IMR-90 (cell line): ENCODE results near the gene RPTOR. TPM values are rescaled to one million over a fixed set of nuclear protein-coding genes. Genes with fewer than 3 reads are reported as not detected.

Experiments
- ATAC-seq: fragments of 200-7000 bp; cut with Tn5 transposase; 2 replicates; pipeline ENCODE4 v1.9.1; 2020; ENCODE audit warnings: low read depth, mild to moderate bottlenecking, moderate library complexity
- BruUV-seq: library from RNA; stranded (reverse); fragments of 400-500 nt; replicated peaks from 2 replicates; lab custom pipeline; 2021; lab: Mats Ljungman, UMichigan
- CTCF ChIA-PET: fragments of 300-600 bp; formaldehyde crosslinking; extraction: SDS; loops from one replicate; lab custom pipeline; 2021; ENCODE audit warnings: antibody characterized with exemption; lab: Yijun Ruan, JAX
- POLR2A ChIA-PET: fragments of 300-600 bp; sonication (Branson Sonifier 250); formaldehyde crosslinking; loops from one replicate; lab custom pipeline; 2022; ENCODE audit warnings: antibody characterized with exemption; ENCODE audit not compliant: unreplicated experiment; lab: Charles Lee
- DNase-seq: peaks from one replicate; pipeline ENCODE4 v3.0.0; 2013
- H2AFZ ChIP-seq: replicated peaks from 2 replicates; pipeline ENCODE3; 2013; ENCODE audit warnings: low read length, mild to moderate bottlenecking; ENCODE audit not compliant: poor library complexity
- H2AK5ac ChIP-seq: 2 replicates; pipeline ENCODE4 v1.6.1; 2013; ENCODE audit warnings: low read depth, low read length, inconsistent platforms
- H2AK9ac ChIP-seq: replicated peaks from 2 replicates; pipeline ENCODE3; 2013; ENCODE audit warnings: mild to moderate bottlenecking, low read depth, low read length, moderate library complexity; ENCODE audit not compliant: poor library complexity
- H2BK120ac ChIP-seq: 2 replicates; pipeline ENCODE4 v1.6.1; 2013; ENCODE audit warnings: low read depth, low read length, inconsistent platforms
- H2BK15ac ChIP-seq: 3 replicates; pipeline ENCODE4 v1.6.1; 2013; ENCODE audit warnings: low read depth, low read length, inconsistent platforms
- H2BK20ac ChIP-seq: 2 replicates; pipeline ENCODE4 v1.6.1; 2013; ENCODE audit warnings: low read depth, mild to moderate bottlenecking, inconsistent platforms, low read length, moderate library complexity
- H2BK5ac ChIP-seq: 2 replicates; pipeline ENCODE4 v1.6.1; 2013; ENCODE audit warnings: mild to moderate bottlenecking, low read depth, low read length, inconsistent platforms; ENCODE audit not compliant: poor library complexity, severe bottlenecking
- H3K14ac ChIP-seq: replicated peaks from 2 replicates; pipeline ENCODE4 v1.6.1; 2013; ENCODE audit warnings: low read depth, low read length, inconsistent platforms
- H3K18ac ChIP-seq: 2 replicates; pipeline ENCODE4 v1.6.1; 2013; ENCODE audit warnings: low read depth, low read length, control low read depth
- H3K23ac ChIP-seq: 2 replicates; pipeline ENCODE4 v1.6.1; 2013; ENCODE audit warnings: low read depth, low read length, inconsistent platforms
- H3K27ac ChIP-seq: 2 replicates; pipeline ENCODE4 v1.5.1; 2013; ENCODE audit warnings: mild to moderate bottlenecking, control low read depth, low read length; ENCODE audit not compliant: insufficient read depth
- H3K27me3 ChIP-seq: 2 replicates; pipeline ENCODE4 v1.6.1; 2013; ENCODE audit warnings: low read length; ENCODE audit not compliant: control insufficient read depth, insufficient read depth
- H3K36me3 ChIP-seq: 2 replicates; pipeline ENCODE4 v1.6.1; 2013; ENCODE audit warnings: low read length, mixed read lengths; ENCODE audit not compliant: control insufficient read depth, insufficient read depth
- H3K4ac ChIP-seq: 2 replicates; pipeline ENCODE4 v1.6.1; 2013; ENCODE audit warnings: low read depth, low read length, inconsistent platforms
- H3K4me1 ChIP-seq: 2 replicates; pipeline ENCODE4 v1.6.1; 2013; ENCODE audit warnings: low read length, mixed read lengths; ENCODE audit not compliant: control insufficient read depth, insufficient read depth
- H3K4me2 ChIP-seq: 2 replicates; pipeline ENCODE4 v1.6.1; 2013; ENCODE audit warnings: low read depth, mild to moderate bottlenecking, control low read depth, low read length, moderate library complexity
- H3K4me3 ChIP-seq: 2 replicates; pipeline ENCODE4 v1.5.1; 2013; ENCODE audit warnings: low read depth, mild to moderate bottlenecking, control low read depth, low read length, moderate library complexity; ENCODE audit not compliant: insufficient read depth
- H3K56ac ChIP-seq: 2 replicates; pipeline ENCODE4 v1.6.1; 2013; ENCODE audit warnings: low read length, inconsistent platforms; ENCODE audit not compliant: insufficient read depth; ENCODE audit errors: extremely low read depth
- H3K79me1 ChIP-seq, 2 experiments: 2 replicates each; pipeline ENCODE4 v1.6.1; 2013; ENCODE audit warnings: low read length in 2 of 2, inconsistent platforms in 1 of 2, low read depth in 1 of 2
- H3K9ac ChIP-seq: 2 replicates; pipeline ENCODE4 v1.6.1; 2013; ENCODE audit warnings: low read depth, low read length, control low read depth
- H3K9me1 ChIP-seq: 2 replicates; pipeline ENCODE4 v1.6.1; 2013; ENCODE audit warnings: low read length, inconsistent platforms; ENCODE audit not compliant: insufficient read depth
- H3K9me3 ChIP-seq: 2 replicates; pipeline ENCODE4 v1.6.1; 2013; ENCODE audit warnings: low read length; ENCODE audit not compliant: control insufficient read depth, insufficient read depth
- H4K20me1 ChIP-seq: 2 replicates; pipeline ENCODE4 v1.6.1; 2013; ENCODE audit warnings: low read length, inconsistent platforms; ENCODE audit not compliant: insufficient read depth
- H4K5ac ChIP-seq: 2 replicates; pipeline ENCODE4 v1.6.1; 2013; ENCODE audit warnings: mild to moderate bottlenecking, low read depth, low read length, control low read depth
- H4K8ac ChIP-seq, 2 experiments: 2 replicates each; pipeline ENCODE4 v1.6.1; 2013; ENCODE audit warnings: low read depth in 2 of 2, low read length in 2 of 2, control low read depth in 1 of 2, inconsistent platforms in 1 of 2
- H4K91ac ChIP-seq: 2 replicates; pipeline ENCODE4 v1.6.1; 2013; ENCODE audit warnings: low read depth, low read length, inconsistent platforms; ENCODE audit not compliant: insufficient read depth
- NFE2L2 ChIP-seq: fragments of 150-350 bp; IDR thresholded peaks from 2 replicates; pipeline ENCODE4 v1.6.1; 2016; ENCODE audit warnings: low read depth, mild to moderate bottlenecking, low read length
- RFX5 ChIP-seq: IDR thresholded peaks from 2 replicates; pipeline ENCODE4 v1.8.0; 2012; ENCODE audit warnings: low read depth, mild to moderate bottlenecking, low read length, moderate library complexity
- WGBS, 2 experiments: methylation state at CpG; one replicate each; pipeline versions ENCODE4 v1.1.5 to v1.1.7; 2013; ENCODE audit warnings: missing lambda C conversion rate in 2 of 2; ENCODE audit not compliant: insufficient read length in 1 of 2; ENCODE audit errors: extremely low coverage in 2 of 2; 5-methylcytosine and 5-hydroxymethylcytosine counted together
- dilution Hi-C: fragments of 300-500 bp; cut with HindIII; formaldehyde crosslinking; loops from one replicate; pipeline ENCODE4 v1.14.3; 2018; ENCODE audit warnings: low sequenced_read_pairs; ENCODE audit not compliant: unreplicated experiment
- in situ Hi-C: fragments of 300-500 bp; cut with MboI; formaldehyde crosslinking; loops from 3 replicates; pipeline ENCODE4 v1.14.3; 2019; ENCODE audit warnings: low sequenced_read_pairs, inconsistent platforms, mixed read lengths
- intact Hi-C: fragments of 100-400 bp; cut with micrococcal nuclease; formaldehyde crosslinking; loops from 2 replicates; pipeline ENCODE4 v1.10.0; 2022
- polyA plus RNA-seq, 3 experiments: library from polyadenylated mRNA; depleted of rRNA; stranded (reverse); fragments of >200 nt; gene quantifications; 2 replicates each; pipeline ENCODE4 v1.2.3, GENCODE V29; 2012; ENCODE audit warnings: low replicate concordance in 1 of 3
- total RNA-seq: library from RNA; depleted of rRNA; stranded (reverse); fragments of >200 nt; gene quantifications from 2 replicates; pipeline ENCODE4 v1.2.3, GENCODE V29; 2012

RPTOR gene
- total and polyA plus RNA-seq, 2 of the 4 experiments (the other 2 are of a cell fraction): 10.8 to 14.7 TPM

GRCh38 chr17:80777274-80777673 lies 232.6 kb downstream of the RPTOR start:
- no TSS peak for BruUV-seq
- no peak for ATAC-seq

More at GRCh38 chr17:80777274-80777673, 232.6 kb downstream of the RPTOR start:
- no peak for DNase-seq
- no peaks in the 10 kb centered on the region for H3K9me3 ChIP-seq
- intact Hi-C loops (no loop called here), in situ Hi-C loops (no loop called here), dilution Hi-C loops (no loop called here)
- ChIA-PET POLR2A (no interaction called here), CTCF (no interaction called here)
- no peak overlapping the region for H3K4me3 ChIP-seq
- H2BK20ac ChIP-seq: no peak overlapping the region
- no peak overlapping the region for H3K14ac ChIP-seq
- WGBS, 2 experiments: 89% methylated on average over 5 of the region's 6 CpGs; no CpG with 5 or more reads in 1 of the 2 experiments
- H3K9ac ChIP-seq: no peak overlapping the region
- H3K27ac ChIP-seq: no peak overlapping the region
- H4K91ac ChIP-seq: no peak overlapping the region
- H2AK5ac ChIP-seq: no peak overlapping the region
- no peak overlapping the region for H2BK15ac ChIP-seq
- H2AK9ac ChIP-seq: no peak overlapping the region
- peaks cover 8 to 78% of the 10 kb centered on the region in 2 experiments; a peak in 3 of 4 replicates for H3K79me1 ChIP-seq
- TF ChIP-seq RFX5: 0 out of 2 replicates have a peak, but pooled peaks have one; percentile 37
- no peak for TF ChIP-seq NFE2L2
- H3K27me3 ChIP-seq: no peaks in the 10 kb centered on the region
- peaks cover 34% of the 10 kb centered on the region for H3K4me1 ChIP-seq
- no peak overlapping the region for H3K18ac ChIP-seq
- no peak overlapping the region for H3K4ac ChIP-seq
- H3K36me3 ChIP-seq: peaks cover 4% of the 10 kb centered on the region
- no peak overlapping the region for H3K56ac ChIP-seq
- no peaks in the 10 kb centered on the region for H4K20me1 ChIP-seq
- H4K5ac ChIP-seq: no peak overlapping the region
- H4K8ac ChIP-seq: no peak overlapping the region
- no peak overlapping the region for H3K4me2 ChIP-seq
- H3K9me1 ChIP-seq: peaks cover 28% of the 10 kb centered on the region
- no peak overlapping the region for H2BK120ac ChIP-seq
- H2AFZ ChIP-seq: no peak overlapping the region
- no peak overlapping the region for H3K23ac ChIP-seq
- H2BK5ac ChIP-seq: no peak overlapping the region
